ENCODE data around the gene OSMR.

DNA sequence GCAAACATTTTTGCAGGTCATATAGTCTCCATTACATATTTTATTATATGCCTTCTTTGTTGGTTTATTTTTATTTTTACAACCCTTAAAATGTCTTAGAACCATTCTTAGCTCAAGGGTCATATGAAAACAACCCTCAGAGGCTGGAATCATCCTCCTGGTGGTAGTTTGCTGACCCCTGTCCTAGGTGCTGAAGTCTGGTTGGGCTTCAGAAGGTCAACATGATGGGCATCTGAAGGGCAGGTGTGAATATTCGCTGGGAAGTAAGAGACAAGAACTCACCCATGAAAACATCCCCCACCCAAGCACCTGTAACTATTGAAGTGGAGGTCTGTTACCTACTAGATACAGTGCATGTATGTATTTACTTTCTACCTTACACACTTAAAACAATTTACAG lies 75.4 kb downstream of the OSMR start:
- TF ChIP-seq, protein P1, sequence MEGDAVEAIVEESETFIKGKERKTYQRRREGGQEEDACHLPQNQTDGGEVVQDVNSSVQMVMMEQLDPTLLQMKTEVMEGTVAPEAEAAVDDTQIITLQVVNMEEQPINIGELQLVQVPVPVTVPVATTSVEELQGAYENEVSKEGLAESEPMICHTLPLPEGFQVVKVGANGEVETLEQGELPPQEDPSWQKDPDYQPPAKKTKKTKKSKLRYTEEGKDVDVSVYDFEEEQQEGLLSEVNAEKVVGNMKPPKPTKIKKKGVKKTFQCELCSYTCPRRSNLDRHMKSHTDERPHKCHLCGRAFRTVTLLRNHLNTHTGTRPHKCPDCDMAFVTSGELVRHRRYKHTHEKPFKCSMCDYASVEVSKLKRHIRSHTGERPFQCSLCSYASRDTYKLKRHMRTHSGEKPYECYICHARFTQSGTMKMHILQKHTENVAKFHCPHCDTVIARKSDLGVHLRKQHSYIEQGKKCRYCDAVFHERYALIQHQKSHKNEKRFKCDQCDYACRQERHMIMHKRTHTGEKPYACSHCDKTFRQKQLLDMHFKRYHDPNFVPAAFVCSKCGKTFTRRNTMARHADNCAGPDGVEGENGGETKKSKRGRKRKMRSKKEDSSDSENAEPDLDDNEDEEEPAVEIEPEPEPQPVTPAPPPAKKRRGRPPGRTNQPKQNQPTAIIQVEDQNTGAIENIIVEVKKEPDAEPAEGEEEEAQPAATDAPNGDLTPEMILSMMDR (IDR thresholded peaks at IDR 0.05): no peak
- TF ChIP-seq POLR2AphosphoS5 (IDR thresholded peaks at IDR 0.05): no peak
- TF ChIP-seq EP300 (IDR thresholded peaks at IDR 0.05): no peak
- no peak for TF ChIP-seq POLR2A (IDR thresholded peaks at IDR 0.05)

All from gastroesophageal sphincter (tissue), 3 donors.